ENCODE measurements around the gene TBC1D5. TPM values are rescaled to one million over a fixed set of nuclear protein-coding genes. Genes with fewer than 3 reads are reported as not detected.

TBC1D5 gene
- total and polyA plus RNA-seq, 2 of the 8 experiments (the other 6 are each of a cell fraction or from before 2014, with no cell fraction given), result 11.0 to 22.9 TPM

DNA sequence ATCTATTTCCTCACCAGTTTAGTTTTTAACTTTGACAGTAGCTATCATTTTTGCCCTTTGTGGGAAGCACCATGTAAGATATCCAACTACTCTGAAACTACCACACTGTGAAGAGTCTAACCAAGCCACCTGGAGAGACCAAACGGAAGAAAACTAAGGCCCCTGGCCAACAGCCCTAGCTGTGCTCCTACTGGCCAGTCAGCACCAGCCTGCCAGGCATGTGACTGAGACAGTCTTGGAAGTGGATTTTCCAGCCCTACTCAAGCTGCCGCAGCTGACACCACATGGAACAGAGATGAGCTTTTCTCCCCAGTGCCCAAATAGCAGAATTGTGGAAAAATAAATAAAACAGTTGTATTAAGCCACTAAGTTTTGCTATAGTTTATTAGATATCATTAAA lies 2.9 kb upstream of the TBC1D5 start:
- no peak overlapping the region for H3K23ac ChIP-seq (ENCODE audit: insufficient read length)
- no peaks in the 10 kb centered on the region for H3K36me3 ChIP-seq (ENCODE audit: control insufficient read depth in 2 of 4, insufficient read depth in 4 of 4, low read length in 3 of 4)
- no peaks in the 10 kb centered on the region for H3K27me3 ChIP-seq (replicated peaks in 1 of 4; ENCODE audit: control insufficient read depth in 3 of 4, extremely low read depth in 1 of 4, insufficient read depth in 3 of 4, low read length in 3 of 4)
- H3K23me2 ChIP-seq (ENCODE audit: low read depth, low read length), result peaks cover 3% of the 10 kb centered on the region
- no peak overlapping the region for H3K9ac ChIP-seq (replicated peaks in 1 of 4; ENCODE audit: extremely low read depth in 1 of 4, low read depth in 3 of 4, low read length in 3 of 4)
- H2BK12ac ChIP-seq (ENCODE audit: low read depth, low read length), result no peak overlapping the region
- no peak overlapping the region for H2AFZ ChIP-seq (ENCODE audit: low read length)
- peaks cover 0 to 7% of the 10 kb centered on the region in 2 experiments; a peak in 2 of 4 replicates for H3K79me2 ChIP-seq (ENCODE audit: control insufficient read depth in 1 of 2, insufficient read depth in 2 of 2, low read length in 2 of 2)
- H3K27ac ChIP-seq (ENCODE audit: low read depth, low read length), result no peak overlapping the region
- H2BK15ac ChIP-seq (ENCODE audit: low read length), result no peak overlapping the region
- H2BK20ac ChIP-seq (ENCODE audit: low read length), result no peak overlapping the region
- H3K4me1 ChIP-seq (replicated peaks in 1 of 4; ENCODE audit: control insufficient read depth in 3 of 4, insufficient read depth in 4 of 4, low read length in 3 of 4), result peaks cover 2 to 5% (median 4%) of the 10 kb centered on the region in 4 experiments; a peak in 3 of 7 replicates
- POLR2A ChIA-PET (ENCODE audit: partially characterized antibody), result interaction anchor here (1.9 kb wide), 1 partner anchor 11 kb away, joined by 5 read pairs; no protein-coding TSS in a partner anchor
- H3K14ac ChIP-seq (ENCODE audit: insufficient read length), result no peak overlapping the region
- CTCF ChIA-PET (ENCODE audit: partially characterized antibody), result interaction anchor here (0.6 to 1.2 kb wide), 5 partner anchors 53 to 212 kb away, joined by 3 to 6 read pairs (median 3); no protein-coding TSS in a partner anchor
- H3K4me2 ChIP-seq (ENCODE audit: insufficient read depth in 1 of 2, low read depth in 2 of 2, low read length in 2 of 2), result no peak overlapping the region
- no peaks in the 10 kb centered on the region for H3K79me1 ChIP-seq (ENCODE audit: low read depth, low read length)
- H2BK120ac ChIP-seq (replicated peaks; ENCODE audit: low read depth, low read length), result no peak overlapping the region
- no peak overlapping the region for H4K5ac ChIP-seq (ENCODE audit: insufficient read length, low read depth, low read length)
- H4K20me1 ChIP-seq (replicated peaks in 1 of 2; ENCODE audit: control insufficient read depth in 1 of 2, insufficient read depth in 2 of 2, low read length in 2 of 2), result no peaks in the 10 kb centered on the region
- H3K18ac ChIP-seq (ENCODE audit: extremely low read depth, low read length), result no peak overlapping the region; the same call in 1 of the 2 replicates
- no peak for DNase-seq (ENCODE audit: low read depth in 1 of 2, low spot score in 2 of 2)
- no peak overlapping the region for H2BK5ac ChIP-seq (ENCODE audit: low read depth, low read length)
- H4K91ac ChIP-seq (replicated peaks; ENCODE audit: insufficient read length, low read length), result no peak overlapping the region
- FAIRE-seq, result no peak
- no peak overlapping the region for H4K8ac ChIP-seq (ENCODE audit: extremely low read depth, insufficient read depth, low read length)
- H3K4ac ChIP-seq (replicated peaks; ENCODE audit: insufficient read length, low read depth, low read length), result no peak overlapping the region
- 87% methylated on average over 2 of the region's 2 CpGs; no CpG with 5 or more reads in 1 of the 2 experiments for WGBS, 2 experiments (ENCODE audit: extremely low coverage in 1 of 2, insufficient coverage in 1 of 2, insufficient read length in 1 of 2, insufficient replicate concordance in 2 of 2, low coverage in 1 of 2, low lambda C conversion rate in 2 of 2, missing lambda C conversion rate in 1 of 2)
- no peak overlapping the region for H2AK5ac ChIP-seq (ENCODE audit: low read depth, low read length)
- no peak overlapping the region for H3K56ac ChIP-seq (replicated peaks; ENCODE audit: insufficient read length, low read depth, low read length)
- no peak overlapping the region for H3K4me3 ChIP-seq (ENCODE audit: extremely low read depth in 1 of 4, insufficient read depth in 2 of 4, low read depth in 3 of 4, low read length in 4 of 4)
- no peaks in the 10 kb centered on the region for H3K9me3 ChIP-seq (ENCODE audit: insufficient read depth in 2 of 2, low read depth in 1 of 2, low read length in 1 of 2)
- TF ChIP-seq TAF1 (IDR thresholded peaks at IDR 0.05; ENCODE audit: low read depth, low read length), result no peak
- no peak for TF ChIP-seq KDM5A (IDR thresholded peaks at IDR 0.05; ENCODE audit: low read length)
- no peak for TF ChIP-seq NANOG (IDR thresholded peaks at IDR 0.05; ENCODE audit: insufficient read depth, low read depth, low read length, poor library complexity, severe bottlenecking)
- no peak for TF ChIP-seq EGR1 (IDR thresholded peaks at IDR 0.05; ENCODE audit: borderline replicate concordance, low read depth, low read length)
